ENCODE data around the gene GCLC. TPM values are rescaled to one million over a fixed set of nuclear protein-coding genes. Genes with fewer than 3 reads are reported as not detected.
A peak's percentile ranks its signal among the peaks of the same experiment; 100 is the strongest.

The GCLC gene
- total and polyA plus RNA-seq, 9 of the 15 experiments (the other 6 are each of a cell fraction or from before 2014, with no cell fraction given): 3.9 to 20.0 (median 9.4) TPM

- TF ChIP-seq HDAC2 (IDR thresholded peaks at IDR 0.05) (peak; percentile 90), TFAM (CRISPR knock-in tag; conservative IDR thresholded peaks at IDR 0.05) (no peak), COPS2 (conservative IDR thresholded peaks at IDR 0.05) (no peak), MXI1 (IDR thresholded peaks at IDR 0.05; ENCODE audit: low read depth, low read length) (no peak), TOE1 (IDR thresholded peaks at IDR 0.05; ENCODE audit: borderline replicate concordance) (no peak), TOE1 (CRISPR knock-in tag; IDR thresholded peaks at IDR 0.05; ENCODE audit: borderline replicate concordance, low read depth) (no peak), CHD2 (IDR thresholded peaks at IDR 0.05; ENCODE audit: low read depth, low read length) (no peak), U2AF1 (optimal IDR thresholded peaks at IDR 0.05; ENCODE audit: low read depth, low read length) (no peak), HSF4 (CRISPR knock-in tag; IDR thresholded peaks at IDR 0.05; ENCODE audit: borderline replicate concordance) (no peak), MCM3 (IDR thresholded peaks at IDR 0.05) (no peak), POLR2H (tag; IDR thresholded peaks at IDR 0.05; ENCODE audit: low read depth) (no peak), VEZF1 (CRISPR knock-in tag; IDR thresholded peaks at IDR 0.05) (no peak), POLR2AphosphoS2 (IDR thresholded peaks at IDR 0.05; ENCODE audit: low read length) (no peak), REST (IDR thresholded peaks at IDR 0.05; ENCODE audit: borderline replicate concordance) (no peak), REST (CRISPR knock-in tag; IDR thresholded peaks at IDR 0.05; ENCODE audit: low read depth) (no peak), UBTF (IDR thresholded peaks at IDR 0.05; ENCODE audit: borderline replicate concordance in 1 of 2, low read depth in 2 of 2, low read length in 2 of 2) (no peak)
Measured at GRCh38 chr6:53532061-53532797, 12.7 kb downstream of the GCLC start (continued).

All from K562 (cell line).